ACC112 (cell line): ENCODE measurements around the gene RETREG1.

Source experiments
- H2AFZ ChIP-seq: fragments of 200-600 bp; sonication (generic); one replicate; pipeline ENCODE4 v1.6.0; 2017; ENCODE audit warnings: antibody characterized with exemption, low read length; ENCODE audit not compliant: unreplicated experiment
- H3K27ac ChIP-seq: fragments of 200-600 bp; sonication (generic); 2 replicates; pipeline ENCODE4 v1.5.1; 2014; ENCODE audit warnings: low read depth, mild to moderate bottlenecking, antibody characterized with exemption, low read length, moderate library complexity
- H3K27me3 ChIP-seq: fragments of 200-600 bp; sonication (generic); 2 replicates; pipeline ENCODE4 v1.6.1; 2014; ENCODE audit warnings: mild to moderate bottlenecking, antibody characterized with exemption, low read length, moderate library complexity, mixed read lengths; ENCODE audit not compliant: insufficient read depth
- H3K36me3 ChIP-seq: fragments of 200-600 bp; sonication (generic); 2 replicates; pipeline ENCODE4 v1.6.1; 2016; ENCODE audit warnings: mild to moderate bottlenecking, antibody characterized with exemption, low read length, moderate library complexity, mixed read lengths; ENCODE audit not compliant: insufficient read depth
- H3K4me1 ChIP-seq: fragments of 200-600 bp; sonication (generic); one replicate; pipeline ENCODE4 v1.6.1; 2016; ENCODE audit warnings: low read length, mixed read lengths; ENCODE audit not compliant: insufficient read depth, unreplicated experiment, control insufficient read depth
- H3K4me3 ChIP-seq: fragments of 200-600 bp; sonication (generic); 2 replicates; pipeline ENCODE4 v1.5.1; 2014; ENCODE audit warnings: mild to moderate bottlenecking, low read depth, low read length
- H3K79me2 ChIP-seq: fragments of 200-600 bp; sonication (generic); one replicate; pipeline ENCODE4 v1.6.0; 2016; ENCODE audit warnings: low read length; ENCODE audit not compliant: control insufficient read depth, unreplicated experiment, insufficient read depth

The RETREG1 gene, protein sequence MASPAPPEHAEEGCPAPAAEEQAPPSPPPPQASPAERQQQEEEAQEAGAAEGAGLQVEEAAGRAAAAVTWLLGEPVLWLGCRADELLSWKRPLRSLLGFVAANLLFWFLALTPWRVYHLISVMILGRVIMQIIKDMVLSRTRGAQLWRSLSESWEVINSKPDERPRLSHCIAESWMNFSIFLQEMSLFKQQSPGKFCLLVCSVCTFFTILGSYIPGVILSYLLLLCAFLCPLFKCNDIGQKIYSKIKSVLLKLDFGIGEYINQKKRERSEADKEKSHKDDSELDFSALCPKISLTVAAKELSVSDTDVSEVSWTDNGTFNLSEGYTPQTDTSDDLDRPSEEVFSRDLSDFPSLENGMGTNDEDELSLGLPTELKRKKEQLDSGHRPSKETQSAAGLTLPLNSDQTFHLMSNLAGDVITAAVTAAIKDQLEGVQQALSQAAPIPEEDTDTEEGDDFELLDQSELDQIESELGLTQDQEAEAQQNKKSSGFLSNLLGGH

DNA sequence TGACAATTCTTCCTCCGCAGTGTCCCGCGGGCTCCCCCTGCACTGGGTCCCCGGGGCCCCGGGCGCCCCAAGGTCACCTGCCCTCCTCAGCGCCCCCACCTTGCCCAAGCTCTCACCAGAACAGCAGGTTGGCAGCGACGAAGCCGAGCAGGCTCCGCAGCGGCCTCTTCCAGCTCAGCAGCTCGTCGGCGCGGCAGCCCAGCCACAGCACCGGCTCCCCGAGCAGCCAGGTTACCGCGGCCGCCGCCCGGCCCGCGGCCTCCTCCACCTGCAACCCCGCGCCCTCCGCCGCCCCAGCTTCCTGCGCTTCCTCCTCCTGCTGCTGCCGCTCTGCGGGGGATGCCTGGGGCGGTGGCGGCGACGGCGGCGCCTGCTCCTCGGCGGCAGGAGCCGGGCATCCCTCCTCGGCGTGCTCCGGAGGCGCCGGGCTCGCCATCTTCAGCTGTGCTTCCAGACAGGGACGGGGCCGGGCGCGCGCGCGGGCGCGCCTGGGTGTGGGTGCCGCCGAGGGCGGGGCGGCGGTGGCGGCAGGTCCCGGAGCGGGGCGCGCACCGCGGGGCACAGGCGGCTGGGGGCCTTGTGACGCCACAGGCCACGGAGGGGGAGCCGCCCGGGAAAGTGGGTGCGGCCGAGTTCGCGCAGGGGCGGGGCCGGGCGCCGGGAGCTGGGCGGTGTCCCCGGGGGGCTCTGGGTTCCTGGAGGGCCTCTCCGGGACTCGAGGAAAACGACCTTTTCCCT lies at the start of gene RETREG1:
TSS of gene RETREG1 (minus strand) at position 462 of the 738 bp plus-strand sequence. CDS start at position 436, 26 bp downstream.
- no peaks in the 10 kb centered on the region for H3K36me3 ChIP-seq
- peaks cover 78% of the 10 kb centered on the region for H3K27me3 ChIP-seq
- no peaks in the 10 kb centered on the region for H3K4me1 ChIP-seq
- H3K79me2 ChIP-seq, result no peaks in the 10 kb centered on the region
- H3K27ac ChIP-seq, result no peak within 1 kb of the TSS
- peak within 1 kb of the TSS; percentile 79 for H3K4me3 ChIP-seq
- peak within 1 kb of the TSS; percentile 21 for H2AFZ ChIP-seq

- H3K79me2 ChIP-seq, result no peaks in the 10 kb centered on the region
- H3K27me3 ChIP-seq, result no peaks in the 10 kb centered on the region
- no peak overlapping the region for H3K27ac ChIP-seq
- H3K36me3 ChIP-seq, result 0 out of 2 replicates have a peak, but pooled peaks cover 10% of the 10 kb centered on the region
- H2AFZ ChIP-seq, result no peak overlapping the region
- no peaks in the 10 kb centered on the region for H3K4me1 ChIP-seq
- no peak overlapping the region for H3K4me3 ChIP-seq
Measured at GRCh38 chr5:16666130-16666882, 49.5 kb upstream of the RETREG1 start.

DNA sequence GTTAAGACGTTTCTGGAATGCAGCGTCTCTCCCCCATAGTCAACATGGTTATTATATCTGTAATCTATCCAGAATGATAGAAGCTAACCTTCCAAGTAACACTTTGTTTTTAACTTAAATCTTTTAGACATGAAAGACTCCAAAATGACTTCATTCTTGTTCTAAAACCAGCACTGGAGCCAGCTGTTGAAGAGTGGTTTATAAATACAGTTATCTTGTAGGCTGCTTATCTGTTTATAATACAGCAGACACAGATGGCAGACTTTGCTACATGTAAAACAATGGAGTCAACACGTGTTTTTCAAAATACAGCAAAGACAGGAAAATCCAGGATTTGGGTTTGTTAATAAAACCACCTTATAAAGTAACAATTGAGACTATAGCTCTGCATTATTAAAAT lies 48.8 kb upstream of the RETREG1 start:
- Histone ChIP-seq H3K79me2 (no peaks in the 10 kb centered on the region), H3K36me3 (0 out of 2 replicates have a peak, but pooled peaks cover 10% of the 10 kb centered on the region), H2AFZ (no peak overlapping the region), H3K27ac (no peak overlapping the region), H3K4me3 (no peak overlapping the region), H3K27me3 (no peaks in the 10 kb centered on the region), H3K4me1 (no peaks in the 10 kb centered on the region)

- H3K36me3 ChIP-seq, result 0 out of 2 replicates have a peak, but pooled peaks cover 10% of the 10 kb centered on the region
- H2AFZ ChIP-seq, result no peak overlapping the region
- no peaks in the 10 kb centered on the region for H3K4me1 ChIP-seq
- no peaks in the 10 kb centered on the region for H3K27me3 ChIP-seq
- no peak overlapping the region for H3K27ac ChIP-seq
- H3K4me3 ChIP-seq, result no peak overlapping the region
- no peaks in the 10 kb centered on the region for H3K79me2 ChIP-seq
Measured at GRCh38 chr5:16664368-16664767, 47.6 kb upstream of the RETREG1 start.

DNA sequence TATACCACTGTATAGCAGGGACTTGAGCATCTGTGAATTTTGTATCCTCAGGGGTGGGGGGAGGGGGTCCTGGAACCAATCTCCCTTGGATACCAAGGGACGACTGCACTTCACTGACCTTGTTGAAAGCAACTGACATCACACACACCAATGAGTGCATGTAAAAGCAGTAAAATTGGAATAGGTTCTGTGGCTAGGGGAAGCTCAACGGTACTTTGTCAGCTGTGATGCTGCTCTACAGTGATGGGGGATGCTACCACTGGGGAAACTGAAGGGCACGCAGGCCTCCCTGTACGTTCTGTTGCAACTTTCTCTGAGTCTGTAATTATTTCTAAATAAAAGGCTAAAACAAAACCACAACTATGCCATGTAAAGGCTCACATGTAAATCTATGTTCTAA lies 47.0 kb upstream of the RETREG1 start:
- Histone ChIP-seq H3K27me3 (no peaks in the 10 kb centered on the region), H3K79me2 (no peaks in the 10 kb centered on the region), H2AFZ (no peak overlapping the region), H3K36me3 (0 out of 2 replicates have a peak, but pooled peaks cover 10% of the 10 kb centered on the region), H3K4me1 (no peaks in the 10 kb centered on the region), H3K4me3 (no peak overlapping the region), H3K27ac (no peak overlapping the region)

DNA sequence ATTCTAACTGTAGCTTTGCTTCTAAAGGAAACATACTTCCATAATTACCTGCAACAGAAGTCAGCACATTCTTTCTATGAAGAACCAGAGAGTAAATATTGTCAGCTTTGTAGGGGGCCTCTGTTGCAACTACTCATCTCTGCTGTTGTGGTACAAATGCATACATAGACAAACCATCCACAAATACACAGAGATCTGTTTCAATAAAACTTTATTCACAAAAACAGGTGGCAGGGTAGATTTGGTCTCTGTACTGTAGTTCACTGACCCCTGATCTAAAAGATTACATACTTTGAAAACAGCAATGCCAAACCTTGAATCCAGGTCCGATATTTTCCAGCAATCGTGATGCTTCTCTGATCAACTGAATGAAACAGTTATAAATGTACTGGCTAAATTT lies 44.9 kb upstream of the RETREG1 start:
- no peaks in the 10 kb centered on the region for H3K27me3 ChIP-seq
- H3K27ac ChIP-seq, result no peak overlapping the region
- no peak overlapping the region for H2AFZ ChIP-seq
- H3K4me3 ChIP-seq, result no peak overlapping the region
- no peaks in the 10 kb centered on the region for H3K4me1 ChIP-seq
- no peaks in the 10 kb centered on the region for H3K79me2 ChIP-seq
- 0 out of 2 replicates have a peak, but pooled peaks cover 5% of the 10 kb centered on the region for H3K36me3 ChIP-seq

DNA sequence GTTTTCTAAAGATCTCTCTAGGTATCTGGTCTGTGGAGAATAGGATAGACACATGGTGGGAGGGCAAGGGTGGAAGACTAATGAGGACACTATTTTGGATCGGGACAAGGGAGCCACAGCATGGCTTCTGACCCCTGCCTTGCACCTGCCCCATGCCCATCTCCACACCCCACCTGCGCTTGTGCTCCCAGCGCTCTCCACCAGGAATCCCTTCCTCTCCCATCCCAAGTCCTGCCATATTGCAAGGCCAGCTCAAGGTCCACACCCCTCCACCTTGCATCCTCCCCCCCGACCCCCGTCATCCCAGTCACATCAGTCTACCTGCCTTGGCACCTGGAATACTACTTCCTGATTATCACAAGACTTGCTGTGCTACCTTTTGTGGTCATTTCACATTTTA lies 44.2 kb upstream of the RETREG1 start:
- Histone ChIP-seq H2AFZ (no peak overlapping the region), H3K4me1 (no peaks in the 10 kb centered on the region), H3K36me3 (0 out of 2 replicates have a peak, but pooled peaks cover 5% of the 10 kb centered on the region), H3K4me3 (no peak overlapping the region), H3K79me2 (no peaks in the 10 kb centered on the region), H3K27me3 (no peaks in the 10 kb centered on the region), H3K27ac (no peak overlapping the region)

- no peaks in the 10 kb centered on the region for H3K36me3 ChIP-seq
- H3K4me3 ChIP-seq, result no peak overlapping the region
- H2AFZ ChIP-seq, result no peak overlapping the region
- no peaks in the 10 kb centered on the region for H3K4me1 ChIP-seq
- no peak overlapping the region for H3K27ac ChIP-seq
- peaks cover 8% of the 10 kb centered on the region; the same call in 1 of the 2 replicates for H3K27me3 ChIP-seq
- H3K79me2 ChIP-seq, result no peaks in the 10 kb centered on the region
Measured at GRCh38 chr5:16659536-16659935, 42.7 kb upstream of the RETREG1 start.

DNA sequence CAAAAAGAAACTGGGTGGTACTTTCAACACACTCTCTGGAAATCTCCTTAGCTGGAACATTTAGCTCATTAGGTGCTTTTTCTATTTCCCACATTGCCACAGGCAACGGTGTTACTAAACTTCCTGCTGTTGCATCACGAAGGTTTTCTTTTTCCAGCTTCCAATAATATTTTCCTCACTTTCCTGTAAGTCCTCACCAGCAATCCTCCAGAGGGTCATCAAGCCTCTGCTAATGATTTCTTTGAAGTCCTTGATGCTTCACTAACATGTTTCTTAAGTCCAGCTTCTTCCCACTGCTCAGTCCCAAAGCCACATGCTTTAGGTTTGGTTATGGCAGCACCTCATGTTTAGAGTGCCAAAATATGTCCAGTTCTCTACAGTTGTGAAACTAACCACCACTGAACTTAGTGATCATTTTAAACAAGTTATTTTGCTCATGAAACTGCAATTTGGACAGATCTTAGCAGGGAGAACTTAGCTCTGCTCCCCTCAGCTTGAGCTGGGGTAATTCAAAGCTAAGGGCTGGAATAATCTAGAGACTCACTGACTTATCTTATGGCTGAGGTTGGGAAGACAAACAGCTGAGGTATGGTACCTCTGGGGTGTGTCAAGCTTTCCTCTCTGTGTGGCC lies 39.9 kb upstream of the RETREG1 start:
- Histone ChIP-seq H3K27me3 (peaks cover 9% of the 10 kb centered on the region; the same call in 1 of the 2 replicates), H2AFZ (no peak overlapping the region), H3K4me1 (no peaks in the 10 kb centered on the region), H3K4me3 (no peak overlapping the region), H3K36me3 (no peaks in the 10 kb centered on the region), H3K27ac (no peak overlapping the region), H3K79me2 (no peaks in the 10 kb centered on the region)
